GM19372 (cell line): Measurements from ENCODE around the gene DHX34.
"Not testable (repeated sequence)": the region's sequence is repeated elsewhere in the genome, so short reads cannot be mapped to it uniquely, and the experiment has no call there.

Experiments used
- ATAC-seq: cut with Tn5 transposase; IDR thresholded peaks from one replicate; pipeline ENCODE4 v1.9.1; 2021; ENCODE audit warnings: mild to moderate bottlenecking, low read depth, moderate library complexity; ENCODE audit not compliant: unreplicated experiment

The DHX34 gene

GRCh38 chr19:47348819-47349795 is at the start of gene DHX34:
Gene DHX34 (plus strand): TSS chr19:47349315. CDS start chr19:47353031, 3,716 bp downstream.
- ATAC-seq, result peak; percentile 95

GRCh38 chr19:47300867-47301266 is 48.2 kb upstream of the DHX34 start:
- ATAC-seq, result not testable (repeated sequence)

- no peak for ATAC-seq
Observed at GRCh38 chr19:47302249-47302648, 46.9 kb upstream of the DHX34 start.

- ATAC-seq, result no peak
Observed at GRCh38 chr19:47303966-47304365, 45.1 kb upstream of the DHX34 start.

GRCh38 chr19:47305309-47305751 is 43.8 kb upstream of the DHX34 start:
- ATAC-seq, result no peak

GRCh38 chr19:47306303-47306702 is 42.8 kb upstream of the DHX34 start:
- no peak for ATAC-seq

- no peak for ATAC-seq
Observed at GRCh38 chr19:47309038-47309437, 40.1 kb upstream of the DHX34 start.

GRCh38 chr19:47309608-47310007 is 39.5 kb upstream of the DHX34 start, which contains the start of gene C5AR1:
Gene C5AR1 (plus strand): TSS chr19:47309861. CDS start chr19:47309896, 35 bp downstream.
- no peak for ATAC-seq

GRCh38 chr19:47310323-47310722 is 38.8 kb upstream of the DHX34 start:
- no peak for ATAC-seq

- ATAC-seq, result no peak
Observed at GRCh38 chr19:47310819-47311218, 38.3 kb upstream of the DHX34 start.

GRCh38 chr19:47312366-47313006 is 36.6 kb upstream of the DHX34 start:
- no peak for ATAC-seq

- ATAC-seq, result no peak
Observed at GRCh38 chr19:47313754-47314295, 35.3 kb upstream of the DHX34 start.

- no peak for ATAC-seq
Observed at GRCh38 chr19:47315125-47315821, 33.8 kb upstream of the DHX34 start.

GRCh38 chr19:47316513-47316912 is 32.6 kb upstream of the DHX34 start:
- no peak for ATAC-seq

- ATAC-seq, result no peak
Observed at GRCh38 chr19:47319923-47320871, 28.9 kb upstream of the DHX34 start.

GRCh38 chr19:47321630-47322029 is 27.5 kb upstream of the DHX34 start:
- ATAC-seq, result no peak

- no peak for ATAC-seq
Observed at GRCh38 chr19:47322058-47322457, 27.1 kb upstream of the DHX34 start.

- ATAC-seq, result no peak
Observed at GRCh38 chr19:47323409-47323808, 25.7 kb upstream of the DHX34 start.

GRCh38 chr19:47323872-47324271 is 25.2 kb upstream of the DHX34 start:
- no peak for ATAC-seq
